Left lung (tissue), 10 donors: ENCODE measurements around the gene NQO2. TPM values are rescaled to one million over a fixed set of nuclear protein-coding genes. Genes with fewer than 3 reads are reported as not detected.
"Not testable (repeated sequence)": the region's sequence is repeated elsewhere in the genome, so short reads cannot be mapped to it uniquely, and the experiment has no call there.

ENCODE experiments used
- ATAC-seq: fragments of 200-7000 bp; cut with Tn5 transposase; one replicate; pipeline ENCODE4 v1.9.1; 2020; ENCODE audit warnings: moderate library complexity
- DNase-seq, 4 donors: peaks; one replicate each; pipeline ENCODE4 v3.0.0-alpha.2; 2013 to 2020
- H3K27ac ChIP-seq, 2 donors: fragments of 200-600 bp; sonication (generic) in 1 of 2; one replicate each; pipeline versions ENCODE4 v1.5.0 to v1.8.0; 2020 to 2021
- H3K27me3 ChIP-seq, 2 donors: fragments of 200-600 bp; sonication (generic) in 1 of 2; one replicate each; pipeline versions ENCODE4 v1.5.0 to v1.8.0; 2020 to 2021
- H3K36me3 ChIP-seq, 2 donors: fragments of 200-600 bp; sonication (generic) in 1 of 2; one replicate each; pipeline versions ENCODE4 v1.5.0 to v1.8.0; 2020 to 2021
- H3K4me1 ChIP-seq, 2 donors: fragments of 200-600 bp; one replicate each; pipeline ENCODE4 v1.8.0; 2021
- H3K4me3 ChIP-seq, 2 donors: fragments of 200-600 bp; sonication (generic) in 1 of 2; one replicate each; pipeline versions ENCODE4 v1.5.0 to v1.8.0; 2020 to 2021; ENCODE audit warnings: mild to moderate bottlenecking in 1 of 2
- H3K9me3 ChIP-seq, 2 donors: fragments of 200-600 bp; sonication (generic) in 1 of 2; one replicate each; pipeline versions ENCODE4 v1.5.0 to v1.8.0; 2020 to 2021
- intact Hi-C, 2 donors: fragments of 100-400 bp; cut with DNase I; formaldehyde crosslinking; loops; one replicate each; pipeline versions ENCODE4 v1.11.2 to v1.14.2; 2022
- polyA plus RNA-seq, 6 donors: library from polyadenylated mRNA; unstranded; fragments of 120-200 nt; gene quantifications; one replicate each; pipeline ENCODE4 v1.2.1, GENCODE V29; 2013; ENCODE audit not compliant: insufficient read length in 6 of 6
- total RNA-seq, 2 donors: library from RNA; stranded (reverse); fragmentation: NEBNext Ultra II Directional; extraction: Animal tissue kit (Norgen Biotek cat#: 25700); gene quantifications; one replicate each; pipeline ENCODE4 v1.2.1, GENCODE V29; 2021
- TF ChIP-seq, protein P1 (sequence below), 2 donors: fragments of 200-600 bp; sonication (generic) in 1 of 2; IDR thresholded peaks; one replicate each; pipeline versions ENCODE4 v1.5.0 to v1.8.0; 2021; ENCODE audit warnings: antibody characterized with exemption in 2 of 2
- donor health status: DM: no; HTN: yes; CAD: no.
- donor health status: DM: no; HTN: no; CAD: no.

Gene NQO2
- total and polyA plus RNA-seq, 8 donors, result 22.0 to 55.8 (median 31.7) TPM

- intact Hi-C loops, result loop anchor here in 1 of 2 donors (2.0 kb wide), 1 partner anchor 58 kb away; no protein-coding TSS in a partner anchor
- DNase-seq, result not testable (repeated sequence)
Measured at GRCh38 chr6:2998249-2998997, 1.3 kb upstream of the NQO2 start.

GRCh38 chr6:2998998-2999617, 586 bp upstream of the NQO2 start:
- DNase-seq (no peak), ATAC-seq (peak; percentile 44)
- H3K27me3 ChIP-seq, result no peaks in the 10 kb centered on the region
- H3K9me3 ChIP-seq, result no peaks in the 10 kb centered on the region
- TF ChIP-seq, protein P1, sequence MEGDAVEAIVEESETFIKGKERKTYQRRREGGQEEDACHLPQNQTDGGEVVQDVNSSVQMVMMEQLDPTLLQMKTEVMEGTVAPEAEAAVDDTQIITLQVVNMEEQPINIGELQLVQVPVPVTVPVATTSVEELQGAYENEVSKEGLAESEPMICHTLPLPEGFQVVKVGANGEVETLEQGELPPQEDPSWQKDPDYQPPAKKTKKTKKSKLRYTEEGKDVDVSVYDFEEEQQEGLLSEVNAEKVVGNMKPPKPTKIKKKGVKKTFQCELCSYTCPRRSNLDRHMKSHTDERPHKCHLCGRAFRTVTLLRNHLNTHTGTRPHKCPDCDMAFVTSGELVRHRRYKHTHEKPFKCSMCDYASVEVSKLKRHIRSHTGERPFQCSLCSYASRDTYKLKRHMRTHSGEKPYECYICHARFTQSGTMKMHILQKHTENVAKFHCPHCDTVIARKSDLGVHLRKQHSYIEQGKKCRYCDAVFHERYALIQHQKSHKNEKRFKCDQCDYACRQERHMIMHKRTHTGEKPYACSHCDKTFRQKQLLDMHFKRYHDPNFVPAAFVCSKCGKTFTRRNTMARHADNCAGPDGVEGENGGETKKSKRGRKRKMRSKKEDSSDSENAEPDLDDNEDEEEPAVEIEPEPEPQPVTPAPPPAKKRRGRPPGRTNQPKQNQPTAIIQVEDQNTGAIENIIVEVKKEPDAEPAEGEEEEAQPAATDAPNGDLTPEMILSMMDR (IDR thresholded peaks at IDR 0.05), result no peak
- peaks cover 11 to 38% of the 10 kb centered on the region in 2 donors for H3K4me1 ChIP-seq
- peak overlapping the region; percentile 37 to 92 for H3K27ac ChIP-seq
- peaks cover 0 to 3% of the 10 kb centered on the region in 2 donors for H3K36me3 ChIP-seq
- peak overlapping the region; percentile 25 to 79 for H3K4me3 ChIP-seq
- intact Hi-C loops, result loop anchor here in 1 of 2 donors (2.0 kb wide), 1 partner anchor 58 kb away; no protein-coding TSS in a partner anchor

More at GRCh38 chr6:2998249-2998997, 1.3 kb upstream of the NQO2 start:
- Histone ChIP-seq H3K4me1 (peaks cover 11 to 38% of the 10 kb centered on the region in 2 donors), H3K4me3 (peak overlapping the region in 1 of 2 donors; percentile 79), H3K27ac (peak overlapping the region; percentile 37 to 92)
- ATAC-seq, result peak; percentile 81
- TF ChIP-seq, protein P1 (IDR thresholded peaks at IDR 0.05), result peak; percentile 54 to 74
- H3K9me3 ChIP-seq, H3K36me3 ChIP-seq, H3K27me3 ChIP-seq: not testable (repeated sequence)

GRCh38 chr6:3001146-3001772, 1.6 kb downstream of the NQO2 start:
- peak overlapping the region in 1 of 2 donors; percentile 79 for H3K4me3 ChIP-seq
- peaks cover 0 to 24% of the 10 kb centered on the region in 2 donors for H3K36me3 ChIP-seq
- H3K27ac ChIP-seq, result peak overlapping the region in 1 of 2 donors; percentile 58
- ATAC-seq (no peak), DNase-seq (no peak)
- no peaks in the 10 kb centered on the region for H3K9me3 ChIP-seq
- TF ChIP-seq, protein P1 (IDR thresholded peaks at IDR 0.05), result no peak
- H3K4me1 ChIP-seq, result peaks cover 11 to 38% of the 10 kb centered on the region in 2 donors
- intact Hi-C loops, result no loop called here
- no peaks in the 10 kb centered on the region for H3K27me3 ChIP-seq

DNA sequence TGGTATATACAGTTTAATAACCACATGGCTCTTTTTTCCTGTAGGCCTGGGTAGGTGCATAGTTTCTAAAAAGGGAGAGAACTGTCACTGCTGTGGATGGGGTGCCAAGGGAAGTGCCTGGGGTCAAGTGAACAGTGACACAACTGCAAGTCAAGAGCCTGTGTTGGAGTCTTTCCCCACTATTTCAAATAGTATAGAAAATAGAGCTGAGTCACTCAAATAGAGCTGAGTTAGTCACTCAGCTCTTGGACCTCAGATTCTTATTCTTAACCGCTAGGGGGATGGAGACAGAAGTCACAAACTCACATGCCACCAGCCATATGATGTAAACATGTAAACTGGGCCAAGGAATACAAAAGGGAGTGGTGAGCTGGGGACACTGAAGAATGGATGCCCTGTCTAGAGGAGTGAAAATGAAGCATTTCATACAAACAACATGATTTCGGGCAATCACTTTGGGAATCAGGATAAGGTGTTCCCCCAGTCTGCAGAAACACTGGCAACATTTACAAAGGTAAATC, 2.1 kb downstream of the NQO2 start:
- Histone ChIP-seq H3K27me3 (no peaks in the 10 kb centered on the region), H3K4me1 (peaks cover 11 to 38% of the 10 kb centered on the region in 2 donors), H3K9me3 (no peaks in the 10 kb centered on the region), H3K36me3 (peaks cover 0 to 30% of the 10 kb centered on the region in 2 donors), H3K4me3 (no peak overlapping the region), H3K27ac (peak overlapping the region in 1 of 2 donors; percentile 58)
- intact Hi-C loops, result no loop called here
- no peak for DNase-seq
- TF ChIP-seq, protein P1 (IDR thresholded peaks at IDR 0.05), result peak; percentile 41 to 77
- no peak for ATAC-seq

DNA sequence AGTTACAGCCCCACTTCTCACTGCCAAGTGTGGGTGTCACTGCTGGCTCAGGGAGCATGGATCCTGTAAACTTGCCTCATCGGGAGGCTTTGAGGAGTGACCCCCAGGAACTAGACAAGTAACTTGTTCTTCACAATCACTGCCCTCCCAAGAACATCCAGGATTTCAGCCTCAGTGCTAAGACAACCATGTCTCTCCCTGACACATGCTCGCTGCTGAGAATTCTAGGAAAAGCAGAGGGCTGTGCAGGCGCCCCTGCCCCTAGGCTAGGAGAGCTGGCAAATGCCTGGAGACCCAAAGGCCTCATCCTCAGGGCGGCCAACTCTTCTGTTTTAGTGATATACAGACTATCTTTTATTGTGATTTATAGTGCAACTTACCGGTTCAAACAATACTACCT, 3.5 kb downstream of the NQO2 start:
- intact Hi-C loops, ATAC-seq, H3K27me3 ChIP-seq, H3K4me3 ChIP-seq, H3K9me3 ChIP-seq, H3K27ac ChIP-seq, DNase-seq: not testable (repeated sequence)
- Histone ChIP-seq H3K36me3 (peaks cover 0 to 44% of the 10 kb centered on the region in 2 donors), H3K4me1 (peaks cover 11 to 38% of the 10 kb centered on the region in 2 donors)
